K562 (cell line): ENCODE measurements around the gene CDR2L. TPM values are rescaled to one million over a fixed set of nuclear protein-coding genes. Genes with fewer than 3 reads are reported as not detected.

Experiments
- ARID3A ChIP-seq: IDR thresholded peaks from 2 replicates; pipeline ENCODE4 v1.6.1; 2012; ENCODE audit warnings: low read depth, low read length, improper control_type of control experiment, borderline replicate concordance
- ATF4 ChIP-seq: fragments of 450-650 bp; formaldehyde crosslinking; IDR thresholded peaks from 2 replicates; pipeline ENCODE4 v1.4.0; 2022; ENCODE audit warnings: mild to moderate bottlenecking, moderate library complexity
- DNMT1 ChIP-seq: fragments of 450-650 bp; IDR thresholded peaks from 2 replicates; pipeline ENCODE4 v1.6.1; 2016; ENCODE audit warnings: antibody characterized with exemption, mild to moderate bottlenecking
- EHMT2 ChIP-seq: fragments of 450-650 bp; IDR thresholded peaks from 2 replicates; pipeline ENCODE4 v1.6.1; 2018; ENCODE audit warnings: antibody characterized with exemption
- HCFC1 ChIP-seq: IDR thresholded peaks from 2 replicates; pipeline ENCODE4 v1.6.1; 2012; ENCODE audit warnings: low read depth, low read length, improper control_type of control experiment
- MGA ChIP-seq: fragments of 450-650 bp; IDR thresholded peaks from 2 replicates; pipeline ENCODE4 v1.6.1; 2016; ENCODE audit warnings: mild to moderate bottlenecking, moderate library complexity
- RBM15 ChIP-seq: fragments of 200-400 bp; formaldehyde crosslinking; IDR thresholded peaks from 2 replicates; pipeline ENCODE4 v1.6.1; 2018; ENCODE audit warnings: mild to moderate bottlenecking, low read length, moderate library complexity; ENCODE audit not compliant: insufficient read depth
- SUPT5H ChIP-seq: fragments of 450-650 bp; IDR thresholded peaks from 2 replicates; pipeline ENCODE4 v1.6.1; 2016
- TAF7 ChIP-seq: fragments of 450-650 bp; IDR thresholded peaks from 2 replicates; pipeline ENCODE4 v1.6.1; 2016; ENCODE audit warnings: missing genetic modification characterization, missing compliant biosample characterization
- ZNF184 ChIP-seq: sonication (generic); formaldehyde crosslinking; IDR thresholded peaks from 2 replicates; pipeline ENCODE4 v1.5.0; 2020; ENCODE audit warnings: missing genetic modification reagents
- ZNF354B ChIP-seq: fragments of 250-450 bp; sonication (Bioruptor Pico); IDR thresholded peaks from 2 replicates; pipeline ENCODE4 v1.4.0; 2020
- ZNF740 ChIP-seq, 3 experiments: fragments of 200-800 bp in 1 of 3; sonication (Bioruptor generic) in 1 of 3; sonication (generic) in 1 of 3; formaldehyde crosslinking in 1 of 3; IDR thresholded peaks; 2 replicates each; pipeline versions ENCODE4 v1.6.1 to v1.8.0; 2016 to 2022; ENCODE audit warnings: mild to moderate bottlenecking in 2 of 3, missing compliant biosample characterization in 2 of 3, missing genetic modification characterization in 2 of 3, missing genetic modification reagents in 1 of 3
- polyA plus RNA-seq, 8 experiments: library from polyadenylated mRNA; depleted of rRNA in 4 of 8; stranded (reverse) in 5 of 8; unstranded in 3 of 8; fragments of >200 nt; fragmentation: Nextera tagmentation in 2 of 8; fragmentation: Illumina TruSeq in 1 of 8; extraction: Ambion mirVana in 2 of 8; extraction: Trizol in 1 of 8; gene quantifications; 2 replicates each; pipeline versions ENCODE4 v1.2.1 to v1.2.3, GENCODE V29; 2011 to 2014; ENCODE audit warnings: inconsistent platforms in 1 of 8, missing spikeins in 1 of 8
- total RNA-seq, 7 experiments: library from RNA; depleted of rRNA in 6 of 7; stranded (reverse); fragments of >200 nt in 6 of 7; fragmentation: Illumina TruSeq in 2 of 7; extraction: Trizol in 2 of 7; gene quantifications; 2 replicates each; pipeline versions ENCODE4 v1.2.1 to v1.2.3, GENCODE V29; 2011 to 2021; ENCODE audit warnings: low replicate concordance in 1 of 7

CDR2L gene
- total and polyA plus RNA-seq, 9 of the 15 experiments (the other 6 are each of a cell fraction or from before 2014, with no cell fraction given) = 2.7 to 16.0 (median 7.3) TPM

- TF ChIP-seq MGA = no peak
- TF ChIP-seq TAF7 (tag) = no peak
- no peak for TF ChIP-seq ATF4 (CRISPR knock-in tag)
- no peak for TF ChIP-seq EHMT2
- TF ChIP-seq HCFC1 = no peak
- no peak for TF ChIP-seq DNMT1
- no peak for TF ChIP-seq ARID3A
- TF ChIP-seq ZNF184 = no peak
- TF ChIP-seq ZNF354B (CRISPR knock-in tag) = no peak
- no peak for TF ChIP-seq ZNF740 (CRISPR knock-in tag; IDR thresholded peaks at IDR 0.05)
- no peak for TF ChIP-seq ZNF740 (tag; IDR thresholded peaks at IDR 0.05)
- TF ChIP-seq RBM15 = no peak
- TF ChIP-seq SUPT5H = no peak
Measured at GRCh38 chr17:75024686-75025397, 37.4 kb downstream of the CDR2L start (continued).
